Measurements from ENCODE around the gene SNX13.
A peak's percentile ranks its signal among the peaks of the same experiment; 100 is the strongest.

Gene SNX13

DNA sequence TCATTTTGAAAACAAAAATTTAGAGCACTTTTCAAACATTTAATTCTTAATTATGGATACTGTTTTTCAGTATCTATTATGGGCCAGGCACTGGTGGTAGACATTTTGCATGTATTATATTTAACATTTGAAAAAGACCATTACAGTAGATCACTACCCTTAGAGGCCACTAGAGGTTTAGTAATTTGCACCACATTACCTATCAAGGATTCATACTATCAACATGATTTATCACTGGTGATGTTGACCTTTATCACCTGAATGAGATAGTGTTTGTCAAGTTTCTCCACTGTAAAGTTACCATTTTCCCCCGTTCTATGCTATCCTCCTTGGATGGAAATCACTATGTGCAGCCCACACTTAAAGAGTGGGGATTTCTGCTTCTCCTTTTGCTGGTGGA lies 4.4 kb upstream of the SNX13 start:
- Histone ChIP-seq H3K4me3 (ENCODE audit: low read length) (no peak overlapping the region), H3K9me3 (replicated peaks; ENCODE audit: low read length) (no peaks in the 10 kb centered on the region), H3K4me2 (ENCODE audit: low read length) (no peak overlapping the region), H3K36me3 (ENCODE audit: insufficient read depth, low read length) (no peaks in the 10 kb centered on the region), H3K9ac (ENCODE audit: low read depth, low read length) (no peak overlapping the region), H3K4me1 (ENCODE audit: control insufficient read depth, insufficient read depth, low read length) (peaks cover 16% of the 10 kb centered on the region), H3K27me3 (ENCODE audit: control insufficient read depth, insufficient read depth, low read length) (no peaks in the 10 kb centered on the region)

GRCh38 chr7:17943006-17943405 lies 2.7 kb upstream of the SNX13 start:
- no peak overlapping the region for H3K4me3 ChIP-seq (ENCODE audit: low read length)
- H3K9me3 ChIP-seq (replicated peaks; ENCODE audit: low read length), result no peaks in the 10 kb centered on the region
- peaks cover 10% of the 10 kb centered on the region for H3K4me1 ChIP-seq (ENCODE audit: control insufficient read depth, insufficient read depth, low read length)
- H3K9ac ChIP-seq (ENCODE audit: low read depth, low read length), result no peak overlapping the region
- H3K4me2 ChIP-seq (ENCODE audit: low read length), result no peak overlapping the region
- H3K27me3 ChIP-seq (ENCODE audit: control insufficient read depth, insufficient read depth, low read length), result no peaks in the 10 kb centered on the region
- H3K36me3 ChIP-seq (ENCODE audit: insufficient read depth, low read length), result no peaks in the 10 kb centered on the region

DNA sequence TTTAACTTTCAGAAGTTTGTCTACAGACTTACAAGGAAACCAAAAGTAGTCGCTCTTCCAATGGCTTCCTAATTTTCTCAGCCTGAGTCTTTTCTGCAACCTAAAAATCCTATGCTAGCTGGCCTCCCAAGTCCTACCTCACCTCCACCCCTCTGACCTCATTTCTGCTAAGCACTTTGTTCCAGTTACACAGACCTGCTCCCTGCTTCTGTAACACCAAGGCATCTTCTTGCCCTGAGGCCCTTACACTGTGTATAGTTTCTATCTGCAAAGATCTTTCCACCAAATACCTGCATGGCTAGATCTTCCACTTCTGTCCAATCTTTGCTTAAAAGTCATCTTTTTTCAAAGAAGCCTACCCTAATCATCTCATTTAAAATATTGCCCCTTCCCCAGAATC lies 1.9 kb upstream of the SNX13 start:
- H3K9me3 ChIP-seq (replicated peaks; ENCODE audit: low read length), result no peaks in the 10 kb centered on the region
- H3K9ac ChIP-seq (ENCODE audit: low read depth, low read length), result no peak overlapping the region
- H3K4me3 ChIP-seq (ENCODE audit: low read length), result no peak overlapping the region
- no peaks in the 10 kb centered on the region for H3K36me3 ChIP-seq (ENCODE audit: insufficient read depth, low read length)
- no peaks in the 10 kb centered on the region for H3K27me3 ChIP-seq (ENCODE audit: control insufficient read depth, insufficient read depth, low read length)
- peaks cover 9% of the 10 kb centered on the region for H3K4me1 ChIP-seq (ENCODE audit: control insufficient read depth, insufficient read depth, low read length)
- no peak overlapping the region for H3K4me2 ChIP-seq (ENCODE audit: low read length)

DNA sequence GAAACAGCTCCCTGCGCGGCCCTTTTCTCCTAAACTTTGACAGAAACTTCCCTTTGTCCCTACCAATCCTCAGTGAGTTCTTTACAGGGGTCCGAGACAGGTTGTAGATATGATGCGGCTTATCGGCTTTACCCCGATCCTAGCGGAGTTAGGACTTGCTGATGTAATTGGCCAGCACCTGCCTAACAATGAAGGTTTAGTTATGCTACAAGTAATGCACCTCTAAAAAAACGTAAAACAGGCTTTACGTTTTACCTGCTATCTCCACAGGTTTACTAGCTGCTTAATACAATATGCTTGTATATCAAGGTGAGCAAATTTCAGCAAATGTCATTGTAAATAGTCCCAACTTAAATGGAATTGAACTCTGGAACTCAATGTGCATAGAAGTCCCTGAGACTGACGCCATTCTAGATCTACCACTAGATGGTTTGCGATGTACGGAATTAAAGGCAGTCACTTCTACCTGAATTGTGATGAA lies 697 bp upstream of the SNX13 start:
- Histone ChIP-seq H3K4me2 (ENCODE audit: low read length) (peak overlapping the region; percentile 98), H3K9ac (ENCODE audit: low read depth, low read length) (peak overlapping the region; percentile 99), H3K36me3 (ENCODE audit: insufficient read depth, low read length) (no peaks in the 10 kb centered on the region), H3K4me3 (ENCODE audit: low read length) (peak overlapping the region; percentile 98), H3K9me3 (replicated peaks; ENCODE audit: low read length) (no peaks in the 10 kb centered on the region), H3K4me1 (ENCODE audit: control insufficient read depth, insufficient read depth, low read length) (peaks cover 9% of the 10 kb centered on the region), H3K27me3 (ENCODE audit: control insufficient read depth, insufficient read depth, low read length) (no peaks in the 10 kb centered on the region)

- Histone ChIP-seq H3K27me3 (ENCODE audit: control insufficient read depth, insufficient read depth, low read length) (no peaks in the 10 kb centered on the region), H3K4me3 (ENCODE audit: low read length) (peak overlapping the region; percentile 98), H3K9ac (ENCODE audit: low read depth, low read length) (peak overlapping the region; percentile 99), H3K36me3 (ENCODE audit: insufficient read depth, low read length) (no peaks in the 10 kb centered on the region), H3K4me2 (ENCODE audit: low read length) (peak overlapping the region; percentile 98), H3K9me3 (replicated peaks; ENCODE audit: low read length) (no peaks in the 10 kb centered on the region), H3K4me1 (ENCODE audit: control insufficient read depth, insufficient read depth, low read length) (peaks cover 9% of the 10 kb centered on the region)
Observed at GRCh38 chr7:17939606-17940301, 540 bp downstream of the SNX13 start.

DNA sequence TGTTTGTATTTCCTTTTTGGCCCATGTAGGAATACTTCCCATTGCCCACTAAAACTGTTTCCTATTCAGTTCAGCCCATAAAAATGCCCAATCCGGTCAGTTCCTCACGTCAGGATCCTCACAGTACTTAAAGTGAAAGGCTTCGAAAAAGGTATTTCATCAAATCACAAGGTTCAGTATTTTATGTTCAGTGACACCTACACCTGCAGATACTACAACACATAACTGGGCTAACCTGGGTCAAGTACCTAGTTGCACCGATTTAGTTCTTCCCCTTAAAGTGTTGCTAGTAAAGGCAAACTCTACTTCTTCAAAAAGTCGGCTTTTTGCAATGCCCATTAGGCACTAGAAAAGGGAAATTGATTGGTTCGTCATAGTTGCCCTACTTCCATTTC lies 1.1 kb downstream of the SNX13 start:
- Histone ChIP-seq H3K27me3 (ENCODE audit: control insufficient read depth, insufficient read depth, low read length) (no peaks in the 10 kb centered on the region), H3K9me3 (replicated peaks; ENCODE audit: low read length) (no peaks in the 10 kb centered on the region), H3K9ac (ENCODE audit: low read depth, low read length) (peak overlapping the region; percentile 99), H3K4me2 (ENCODE audit: low read length) (peak overlapping the region; percentile 98), H3K4me3 (ENCODE audit: low read length) (peak overlapping the region; percentile 98), H3K4me1 (ENCODE audit: control insufficient read depth, insufficient read depth, low read length) (peaks cover 9% of the 10 kb centered on the region), H3K36me3 (ENCODE audit: insufficient read depth, low read length) (no peaks in the 10 kb centered on the region)

DNA sequence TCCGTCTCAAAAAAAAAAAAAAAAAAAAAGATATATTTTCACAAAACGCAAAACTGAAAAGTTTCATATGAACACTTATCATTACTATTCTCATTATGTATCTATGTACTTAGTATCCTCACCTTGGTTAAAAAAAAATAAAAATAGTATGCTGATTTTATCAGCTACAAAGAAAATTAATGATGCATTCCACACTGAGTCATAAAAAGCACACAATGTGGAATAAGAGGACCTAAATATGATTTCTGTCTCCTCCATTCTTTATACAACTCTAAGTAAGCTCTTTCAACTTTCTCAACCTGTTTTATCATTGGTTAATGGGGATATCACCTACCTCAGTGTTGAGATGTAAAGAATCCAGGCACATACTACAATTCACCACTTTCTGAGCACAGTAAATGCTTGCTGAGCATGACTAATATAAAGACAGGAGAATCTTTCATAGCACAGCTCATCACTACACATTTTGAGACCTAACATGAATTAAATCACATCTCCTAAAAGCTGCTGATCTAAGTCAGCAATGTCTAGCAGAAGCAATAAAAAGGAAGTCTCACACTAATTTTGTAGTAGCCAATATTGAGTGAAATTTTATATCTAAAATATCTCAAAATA lies 2.7 kb downstream of the SNX13 start:
- H3K36me3 ChIP-seq (ENCODE audit: insufficient read depth, low read length), result no peaks in the 10 kb centered on the region
- no peaks in the 10 kb centered on the region for H3K9me3 ChIP-seq (replicated peaks; ENCODE audit: low read length)
- H3K4me3 ChIP-seq (ENCODE audit: low read length), result peak overlapping the region; percentile 98
- peaks cover 9% of the 10 kb centered on the region for H3K4me1 ChIP-seq (ENCODE audit: control insufficient read depth, insufficient read depth, low read length)
- no peaks in the 10 kb centered on the region for H3K27me3 ChIP-seq (ENCODE audit: control insufficient read depth, insufficient read depth, low read length)
- H3K9ac ChIP-seq (ENCODE audit: low read depth, low read length), result peak overlapping the region; percentile 99
- H3K4me2 ChIP-seq (ENCODE audit: low read length), result peak overlapping the region; percentile 98

DNA sequence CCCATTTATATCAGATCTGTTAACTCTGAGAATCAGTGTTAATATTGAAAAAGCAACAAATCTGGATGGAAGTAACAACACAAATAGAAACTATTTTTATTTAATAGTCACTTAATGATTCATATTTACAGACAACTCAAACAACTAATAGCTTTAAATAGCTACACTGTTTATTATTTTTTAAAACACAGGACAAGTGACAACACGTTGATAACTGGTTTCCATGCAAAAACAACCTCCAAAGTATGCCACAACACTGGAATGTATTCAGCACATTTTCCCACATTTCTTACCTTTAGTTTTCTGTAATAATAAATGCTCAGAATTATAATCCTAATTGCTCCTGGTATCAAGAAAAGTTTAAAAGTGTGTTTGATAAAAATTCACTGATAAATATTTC lies 4.0 kb downstream of the SNX13 start:
- H3K4me2 ChIP-seq (ENCODE audit: low read length), result no peak overlapping the region
- H3K4me3 ChIP-seq (ENCODE audit: low read length), result no peak overlapping the region
- H3K36me3 ChIP-seq (ENCODE audit: insufficient read depth, low read length), result no peaks in the 10 kb centered on the region
- peaks cover 9% of the 10 kb centered on the region for H3K4me1 ChIP-seq (ENCODE audit: control insufficient read depth, insufficient read depth, low read length)
- H3K27me3 ChIP-seq (ENCODE audit: control insufficient read depth, insufficient read depth, low read length), result no peaks in the 10 kb centered on the region
- no peak overlapping the region for H3K9ac ChIP-seq (ENCODE audit: low read depth, low read length)
- H3K9me3 ChIP-seq (replicated peaks; ENCODE audit: low read length), result no peaks in the 10 kb centered on the region

DNA sequence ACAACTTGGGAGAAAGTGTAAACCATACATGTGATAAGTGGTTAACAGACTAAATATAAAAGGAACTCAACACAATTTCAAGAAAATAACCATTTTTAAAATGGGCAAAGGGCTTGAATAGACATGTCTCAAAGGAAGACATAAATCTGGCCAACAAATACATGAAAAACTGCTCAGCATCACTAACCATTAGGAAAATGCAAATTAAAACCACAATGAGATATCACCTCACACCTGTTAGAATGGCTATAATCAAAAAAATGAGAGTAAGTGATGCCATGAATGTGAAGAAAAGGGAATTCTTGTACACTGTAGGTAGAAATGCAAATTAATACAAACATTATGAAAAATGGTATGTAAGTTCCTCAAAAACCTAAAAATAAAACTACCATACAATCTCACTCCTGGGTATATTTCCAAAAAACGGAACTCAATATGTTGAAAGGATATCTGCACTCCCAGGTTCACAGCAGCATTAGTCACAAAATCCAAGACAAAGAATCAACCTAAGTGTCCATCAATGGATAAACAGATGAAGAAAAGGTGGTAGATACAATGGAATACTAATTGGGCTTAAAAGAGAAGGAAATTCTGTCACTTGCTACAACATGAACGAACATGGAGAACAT lies 5.6 kb downstream of the SNX13 start:
- H3K4me1 ChIP-seq (ENCODE audit: control insufficient read depth, insufficient read depth, low read length), result peaks cover 9% of the 10 kb centered on the region
- no peak overlapping the region for H3K9ac ChIP-seq (ENCODE audit: low read depth, low read length)
- no peaks in the 10 kb centered on the region for H3K36me3 ChIP-seq (ENCODE audit: insufficient read depth, low read length)
- H3K9me3 ChIP-seq (replicated peaks; ENCODE audit: low read length), result no peaks in the 10 kb centered on the region
- H3K4me2 ChIP-seq (ENCODE audit: low read length), result no peak overlapping the region
- no peak overlapping the region for H3K4me3 ChIP-seq (ENCODE audit: low read length)
- H3K27me3 ChIP-seq (ENCODE audit: control insufficient read depth, insufficient read depth, low read length), result no peaks in the 10 kb centered on the region

GRCh38 chr7:17934094-17934493 lies 6.2 kb downstream of the SNX13 start:
- H3K4me1 ChIP-seq (ENCODE audit: control insufficient read depth, insufficient read depth, low read length), result peaks cover 9% of the 10 kb centered on the region
- H3K4me2 ChIP-seq (ENCODE audit: low read length), result no peak overlapping the region
- H3K36me3 ChIP-seq (ENCODE audit: insufficient read depth, low read length), result no peaks in the 10 kb centered on the region
- H3K27me3 ChIP-seq (ENCODE audit: control insufficient read depth, insufficient read depth, low read length), result no peaks in the 10 kb centered on the region
- H3K9me3 ChIP-seq (replicated peaks; ENCODE audit: low read length), result no peaks in the 10 kb centered on the region
- H3K4me3 ChIP-seq (ENCODE audit: low read length), result no peak overlapping the region
- H3K9ac ChIP-seq (ENCODE audit: low read depth, low read length), result no peak overlapping the region

GRCh38 chr7:17932770-17933169 lies 7.5 kb downstream of the SNX13 start:
- Histone ChIP-seq H3K36me3 (ENCODE audit: insufficient read depth, low read length) (no peaks in the 10 kb centered on the region), H3K9me3 (replicated peaks; ENCODE audit: low read length) (no peaks in the 10 kb centered on the region), H3K27me3 (ENCODE audit: control insufficient read depth, insufficient read depth, low read length) (no peaks in the 10 kb centered on the region), H3K4me1 (ENCODE audit: control insufficient read depth, insufficient read depth, low read length) (peaks cover 3% of the 10 kb centered on the region), H3K4me3 (ENCODE audit: low read length) (no peak overlapping the region), H3K4me2 (ENCODE audit: low read length) (no peak overlapping the region), H3K9ac (ENCODE audit: low read depth, low read length) (no peak overlapping the region)

Measured in skeletal muscle satellite cell (primary cell).